NCI-H2227 (cell line): Measurements from ENCODE around the gene MAGI3.
"Not testable (repeated sequence)": the region's sequence is repeated elsewhere in the genome, so short reads cannot be mapped to it uniquely, and the experiment has no call there.

ENCODE experiments used
- DNase-seq: peaks from one replicate; lab custom pipeline; 2025; ENCODE audit not compliant: unreplicated experiment; lab: John Stamatoyannopoulos, UW

Gene MAGI3

GRCh38 chr1:113681596-113682337 is 291.5 kb downstream of the MAGI3 start:
- no peak for DNase-seq

GRCh38 chr1:113683384-113684152 is 293.3 kb downstream of the MAGI3 start:
- DNase-seq = no peak

GRCh38 chr1:113684153-113684541 is 293.8 kb downstream of the MAGI3 start:
- DNase-seq = no peak

- DNase-seq = no peak
Measured at GRCh38 chr1:113686891-113687618, 296.7 kb downstream of the MAGI3 start.

- DNase-seq = no peak
Measured at GRCh38 chr1:113691184-113691583, 300.9 kb downstream of the MAGI3 start.

GRCh38 chr1:113692342-113692741 is 302.0 kb downstream of the MAGI3 start:
- no peak for DNase-seq

- DNase-seq = no peak
Measured at GRCh38 chr1:113692824-113693431, 302.6 kb downstream of the MAGI3 start.

GRCh38 chr1:113694910-113695309 is 304.6 kb downstream of the MAGI3 start:
- DNase-seq = no peak

GRCh38 chr1:113701429-113701828 is 311.1 kb downstream of the MAGI3 start:
- DNase-seq = no peak

- no peak for DNase-seq
Measured at GRCh38 chr1:113714606-113715269, 324.4 kb downstream of the MAGI3 start.

- DNase-seq = not testable (repeated sequence)
Measured at GRCh38 chr1:113717506-113717905, 327.2 kb downstream of the MAGI3 start.

- DNase-seq = not testable (repeated sequence)
Measured at GRCh38 chr1:113718621-113719020, 328.3 kb downstream of the MAGI3 start.

- no peak for DNase-seq
Measured at GRCh38 chr1:113721010-113721409, 330.7 kb downstream of the MAGI3 start.

- DNase-seq = no peak
Measured at GRCh38 chr1:113732802-113733201, 342.5 kb downstream of the MAGI3 start.

GRCh38 chr1:113734357-113735055 is 344.2 kb downstream of the MAGI3 start:
- no peak for DNase-seq
